ENCODE measurements around the gene CCDC60.

CCDC60 gene, protein sequence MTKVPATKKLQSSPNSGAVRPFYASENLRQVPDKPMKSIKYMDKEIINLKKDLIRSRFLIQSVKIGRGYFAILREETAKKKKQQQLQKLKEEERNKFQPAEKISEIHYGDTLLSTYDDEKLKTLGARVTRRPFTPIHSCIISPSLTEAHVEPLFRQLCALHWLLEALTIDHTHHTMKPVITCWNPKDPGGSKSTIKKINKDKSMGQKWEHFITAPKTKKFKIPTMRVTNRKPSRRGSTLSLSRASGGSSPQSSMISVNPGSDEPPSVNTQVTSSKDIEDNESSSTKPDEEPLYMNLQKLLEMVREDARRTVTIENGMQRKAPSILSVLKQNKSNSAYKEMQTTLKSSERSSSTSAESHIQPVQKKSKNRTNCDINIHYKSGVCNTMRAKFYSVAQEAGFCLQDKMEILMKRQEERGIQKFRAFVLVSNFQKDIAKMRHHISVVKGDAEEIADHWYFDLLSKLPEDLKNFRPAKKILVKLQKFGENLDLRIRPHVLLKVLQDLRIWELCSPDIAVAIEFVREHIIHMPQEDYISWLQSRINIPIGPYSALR

DNA sequence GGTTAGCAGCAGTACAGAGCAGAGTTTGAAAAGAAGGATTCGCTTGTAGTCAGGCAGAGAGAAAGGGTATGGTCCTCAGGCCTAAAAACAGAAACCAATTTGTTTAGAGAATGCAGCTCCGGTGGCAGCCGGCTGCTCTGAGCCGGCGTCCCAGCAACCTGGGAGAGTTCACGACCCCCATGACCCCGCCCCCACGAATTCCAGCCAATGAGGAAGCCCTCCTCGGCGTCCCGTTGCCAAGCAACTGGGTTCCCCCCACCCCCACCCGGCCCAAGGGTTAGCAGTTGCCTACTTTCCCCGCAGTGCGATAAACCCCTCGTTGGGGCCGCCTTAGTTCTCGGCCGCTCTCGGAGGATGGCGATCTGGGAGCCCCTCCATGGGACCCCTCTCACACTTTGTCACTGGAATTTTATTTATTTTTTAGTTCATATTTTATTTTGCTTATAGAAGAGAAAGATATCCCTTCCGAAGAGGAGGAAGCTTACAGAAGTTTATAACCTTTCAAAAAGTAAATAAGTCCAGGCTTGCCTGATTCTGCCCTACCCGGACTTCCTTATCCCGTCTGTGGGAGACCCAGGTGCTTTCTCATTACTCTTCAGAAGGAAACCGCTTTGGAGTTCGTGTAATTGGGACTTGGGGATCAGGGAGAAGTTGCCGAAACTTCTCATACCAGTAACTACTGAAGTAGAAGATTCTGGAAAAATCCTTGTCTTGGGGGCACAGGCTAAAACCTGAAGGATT lies at the start of gene CCDC60:
TSS of gene CCDC60 (plus strand) at position 300 of the 741 bp plus-strand sequence. CDS start 448 bp downstream, outside the sequence.
- no peak for DNase-seq

DNA sequence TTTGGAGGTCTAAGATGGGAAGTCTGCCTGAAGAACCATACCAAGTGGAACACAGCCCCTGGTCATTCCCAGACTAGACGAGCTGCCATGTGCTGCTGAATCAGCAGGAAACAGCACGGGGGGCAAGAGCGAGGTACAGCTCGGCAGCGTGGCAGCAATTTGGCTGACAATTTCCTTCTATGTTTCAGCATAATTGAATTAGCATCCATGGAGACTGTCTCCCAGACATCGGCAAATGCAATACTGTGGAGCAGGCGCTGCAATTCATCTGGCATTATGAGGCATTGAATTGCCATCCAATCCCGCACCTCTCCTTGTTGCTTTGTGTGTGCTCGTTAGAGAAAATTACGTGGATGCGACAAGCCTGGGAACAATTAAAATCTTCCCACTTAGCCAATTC lies 46.0 kb upstream of the CCDC60 start:
- DNase-seq: no peak

DNA sequence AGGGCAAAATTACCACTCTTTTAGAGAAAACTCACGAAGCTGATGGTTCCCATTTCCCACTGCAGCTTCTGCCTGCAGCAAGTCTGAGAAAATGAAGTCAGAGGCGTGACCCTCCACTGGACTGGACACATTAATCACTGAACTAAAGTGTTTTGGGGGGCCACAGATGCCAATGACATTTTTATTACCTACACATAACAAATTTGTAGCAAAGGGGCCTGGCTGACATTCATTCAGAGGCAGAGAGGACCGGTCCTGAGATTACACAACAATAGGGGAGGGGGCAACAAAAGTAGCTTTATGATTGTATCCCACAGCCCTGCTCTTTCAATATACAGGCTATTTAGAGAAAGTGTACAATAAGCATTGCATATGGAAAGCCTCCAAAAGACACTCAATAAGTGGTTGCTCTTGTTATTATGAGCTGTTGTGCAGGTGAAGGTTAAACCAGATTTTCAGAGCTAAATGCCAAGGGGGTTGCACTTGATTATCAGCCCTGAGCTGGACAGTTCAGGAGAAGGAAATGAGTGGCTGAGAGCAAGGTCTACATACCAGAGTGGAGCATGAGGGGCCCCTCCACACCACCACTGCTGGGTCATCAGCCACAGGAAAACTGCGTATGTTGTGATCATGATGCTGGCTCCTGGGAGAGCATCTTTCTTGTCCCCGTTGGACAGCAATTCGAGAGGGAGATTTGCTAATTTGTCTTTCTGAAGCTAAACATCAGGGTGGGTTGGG lies 41.5 kb upstream of the CCDC60 start:
- DNase-seq: no peak

DNA sequence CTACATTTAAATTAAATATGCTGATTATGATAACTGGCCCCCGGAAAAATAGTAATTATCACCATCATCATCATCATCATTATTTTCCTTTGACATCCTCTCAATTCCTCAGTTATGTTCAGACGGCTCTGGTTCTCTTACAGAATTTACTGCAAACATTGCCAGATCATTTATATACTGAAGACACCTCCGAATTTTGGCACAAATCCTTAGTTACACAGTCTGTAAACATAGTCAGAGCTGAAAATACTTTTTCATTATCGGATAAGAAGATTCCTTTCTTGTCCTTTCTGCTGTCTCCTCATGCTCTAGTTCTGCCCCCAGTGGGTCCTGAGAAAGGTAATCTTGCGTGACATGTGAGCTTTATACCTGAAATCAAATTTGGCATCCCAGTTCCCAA lies 40.3 kb upstream of the CCDC60 start:
- no peak for DNase-seq

DNA sequence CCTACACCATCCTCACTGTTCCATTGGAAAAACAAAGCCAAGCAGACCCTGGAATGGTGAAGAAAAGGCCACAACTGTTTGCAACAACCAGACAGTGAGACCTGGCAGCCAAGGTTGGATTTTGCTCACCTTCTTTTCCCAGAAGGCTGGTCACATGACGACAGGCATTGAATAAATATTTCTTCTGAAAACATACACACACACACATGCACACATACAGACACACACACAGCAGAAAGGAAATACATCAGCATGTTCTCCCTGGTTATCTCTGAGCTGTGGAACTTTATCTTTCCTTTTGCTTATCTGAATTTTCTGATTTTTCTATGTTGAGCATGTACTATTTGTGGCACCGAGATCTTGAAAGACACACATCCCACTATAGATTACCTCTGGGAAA lies 38.0 kb upstream of the CCDC60 start:
- no peak for DNase-seq

DNA sequence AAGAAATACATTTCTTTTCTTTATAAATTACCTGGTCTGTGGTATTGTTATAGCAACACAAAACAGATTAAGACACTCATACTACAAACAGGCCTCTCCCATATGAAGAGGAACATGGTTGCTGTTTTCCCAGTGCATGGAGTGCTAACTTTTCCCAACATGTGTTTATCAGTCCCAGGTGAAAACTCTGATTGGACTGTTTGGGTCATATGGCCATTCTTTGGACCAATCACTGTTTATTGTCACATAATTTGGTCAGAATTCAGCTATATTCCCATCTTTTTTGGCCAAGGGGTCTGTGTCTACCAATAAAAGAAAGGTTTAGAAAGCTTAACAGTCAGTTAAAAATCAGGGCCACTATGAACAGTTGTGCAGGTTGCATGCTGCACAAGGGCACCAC lies 35.4 kb upstream of the CCDC60 start:
- no peak for DNase-seq

DNA sequence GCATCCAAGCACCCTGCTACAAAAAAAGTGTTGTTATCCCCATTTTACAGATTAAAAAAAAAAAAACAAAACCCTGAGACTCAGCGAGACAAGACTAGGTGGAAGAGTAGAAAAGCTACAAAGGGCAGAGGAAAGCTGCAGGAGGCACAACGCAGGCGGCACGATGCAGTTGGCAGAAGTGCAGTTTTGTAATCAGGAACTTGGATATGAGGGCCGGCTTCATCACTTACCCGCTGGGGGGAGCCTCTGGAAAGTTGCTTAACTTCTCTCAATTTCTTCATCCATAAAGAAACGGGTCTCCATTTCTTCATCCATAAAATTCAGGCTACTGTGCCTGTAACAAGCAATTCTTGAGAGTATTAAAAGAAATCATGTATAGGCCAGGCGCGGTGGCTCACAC lies 33.1 kb upstream of the CCDC60 start:
- DNase-seq: no peak

DNA sequence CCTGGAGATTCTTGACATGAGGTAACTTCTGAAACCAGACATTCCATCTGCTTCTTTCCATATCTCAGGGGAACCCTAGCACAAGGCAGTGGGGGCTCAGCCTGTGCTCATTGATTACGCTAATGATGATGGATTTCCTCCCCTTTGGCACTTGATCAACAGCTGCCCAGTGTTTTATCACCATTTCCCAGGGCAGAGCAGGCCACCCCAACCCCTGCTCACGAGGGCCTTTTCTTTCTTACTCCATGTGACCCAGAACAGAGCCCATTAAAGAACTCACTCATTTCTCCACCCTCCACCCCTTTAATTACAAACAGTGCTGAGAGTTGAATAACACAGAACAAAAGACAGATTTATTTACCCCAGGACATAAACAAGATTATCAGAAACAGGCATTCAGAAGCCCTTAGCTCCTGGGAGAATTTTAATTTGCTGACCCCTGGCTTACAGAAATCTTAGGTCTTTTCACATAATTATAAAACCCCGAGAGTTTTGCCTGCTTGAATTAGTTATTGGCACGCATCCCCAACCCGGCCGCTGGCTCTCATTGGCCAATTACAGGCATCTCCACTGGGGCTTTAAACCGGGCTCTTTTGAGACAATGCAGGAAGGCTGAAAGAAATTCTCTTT lies 32.0 kb upstream of the CCDC60 start:
- DNase-seq: no peak

DNA sequence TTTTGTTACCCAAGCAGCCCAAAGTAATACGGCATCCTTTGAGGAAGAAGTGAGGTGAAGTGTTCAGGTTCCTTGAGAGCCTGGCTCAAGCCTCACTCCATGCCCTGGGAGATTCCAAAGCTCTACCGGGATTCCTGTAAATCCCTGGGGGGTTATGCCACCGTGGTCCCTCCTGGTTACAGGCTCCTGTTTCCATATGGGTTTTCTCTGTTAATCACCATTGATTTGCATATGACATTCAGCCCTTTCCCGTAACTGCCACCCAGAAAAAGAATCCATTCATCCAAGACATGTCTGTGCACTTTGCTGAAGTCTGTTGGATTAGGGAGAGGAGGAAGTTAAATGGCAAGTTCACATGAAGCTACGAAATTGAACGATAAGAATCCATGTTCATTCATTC lies 27.9 kb upstream of the CCDC60 start:
- no peak for DNase-seq

DNA sequence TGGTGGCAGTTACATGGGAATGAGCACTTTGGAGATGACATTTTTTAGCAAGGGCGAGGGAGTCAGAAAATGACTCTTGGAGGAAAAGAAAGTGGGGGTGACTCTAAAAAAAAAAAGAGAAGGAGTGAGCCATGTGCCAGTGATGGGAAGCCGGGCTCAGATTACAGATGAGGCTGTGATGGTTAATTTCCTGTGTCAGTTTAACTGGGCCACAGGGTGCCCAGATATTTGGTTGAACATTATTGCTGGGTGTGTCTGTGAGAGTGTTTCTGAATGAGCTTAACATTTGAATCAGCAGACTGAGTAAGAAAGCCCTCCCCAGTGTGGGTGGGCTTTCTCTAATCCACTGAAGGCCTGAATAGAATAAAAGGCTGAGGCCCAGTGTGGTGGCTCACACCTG lies 26.8 kb upstream of the CCDC60 start:
- no peak for DNase-seq

DNA sequence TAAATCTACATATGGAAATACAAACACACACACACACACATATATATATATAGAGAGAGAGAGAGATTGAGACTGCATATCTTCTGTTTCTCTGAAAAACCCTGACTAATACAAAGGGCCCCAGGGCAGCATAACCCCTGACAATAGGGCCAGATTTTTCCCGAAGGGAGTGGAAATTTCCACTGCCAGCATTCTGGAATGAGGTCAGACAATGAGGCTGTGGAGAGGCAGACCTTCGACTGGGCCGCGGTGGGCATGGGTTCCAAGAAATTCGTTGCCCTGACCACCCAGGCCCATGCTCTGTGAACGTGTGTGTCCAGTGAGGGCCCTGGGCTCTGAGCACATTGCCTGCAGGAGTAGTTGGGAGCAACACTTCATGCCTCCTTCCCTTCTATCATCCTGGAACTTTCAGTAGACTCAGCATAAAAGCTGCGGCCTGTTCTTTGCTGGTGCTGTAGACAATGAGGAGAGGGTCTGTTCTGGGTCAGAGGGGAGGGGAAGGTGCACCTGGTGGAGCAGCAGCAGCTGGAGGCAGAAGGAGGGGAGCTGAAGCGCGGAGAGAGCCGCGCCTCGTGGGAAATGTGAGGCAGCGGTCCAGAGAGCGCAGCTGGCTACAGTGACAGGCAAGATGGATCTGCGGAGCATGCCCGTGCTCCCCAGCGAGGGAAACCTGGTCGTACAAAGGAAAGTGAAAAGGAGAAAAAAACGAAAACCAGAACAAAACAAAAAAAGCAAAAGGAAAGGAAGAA lies 25.6 kb upstream of the CCDC60 start:
- no peak for DNase-seq

DNA sequence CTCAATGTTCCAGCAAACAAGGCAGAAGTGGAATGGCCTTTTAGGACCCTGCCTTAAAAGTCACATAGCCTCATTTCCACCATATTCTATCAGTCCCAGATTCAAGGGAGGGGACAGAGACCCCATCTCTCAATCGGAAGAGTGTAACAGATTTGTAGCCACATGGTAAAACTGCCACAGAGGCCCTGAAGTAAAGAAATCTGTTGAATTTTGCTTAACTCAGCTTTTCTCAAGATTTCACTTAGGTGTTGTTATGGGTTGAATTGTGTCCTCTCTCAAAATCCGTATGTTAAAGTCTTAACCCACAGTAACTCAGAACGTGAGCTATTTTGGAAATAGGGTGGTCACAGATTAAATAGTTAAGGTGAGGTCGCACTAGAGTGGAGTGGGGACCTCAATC lies 22.7 kb upstream of the CCDC60 start:
- no peak for DNase-seq

DNA sequence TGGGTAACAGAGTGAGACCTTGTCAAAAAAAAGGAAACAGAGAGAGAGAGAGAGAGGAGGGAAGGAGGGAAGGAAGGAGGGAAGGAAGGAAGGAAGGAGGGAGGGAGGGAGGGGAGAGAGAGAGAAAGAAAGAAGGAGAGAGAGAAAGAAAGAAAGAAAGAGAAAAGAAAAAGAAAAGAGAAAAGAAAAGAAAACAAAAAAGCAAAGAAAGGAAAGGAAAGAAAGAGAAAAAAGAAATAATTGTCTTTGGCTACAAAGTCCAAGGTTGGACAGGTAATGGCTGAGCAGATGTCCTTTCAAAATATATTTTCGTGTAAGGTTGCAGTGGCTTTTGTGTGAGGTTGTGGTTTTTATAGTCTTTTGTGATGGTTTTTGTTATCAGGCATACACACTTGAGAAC lies 21.6 kb upstream of the CCDC60 start:
- no peak for DNase-seq

DNA sequence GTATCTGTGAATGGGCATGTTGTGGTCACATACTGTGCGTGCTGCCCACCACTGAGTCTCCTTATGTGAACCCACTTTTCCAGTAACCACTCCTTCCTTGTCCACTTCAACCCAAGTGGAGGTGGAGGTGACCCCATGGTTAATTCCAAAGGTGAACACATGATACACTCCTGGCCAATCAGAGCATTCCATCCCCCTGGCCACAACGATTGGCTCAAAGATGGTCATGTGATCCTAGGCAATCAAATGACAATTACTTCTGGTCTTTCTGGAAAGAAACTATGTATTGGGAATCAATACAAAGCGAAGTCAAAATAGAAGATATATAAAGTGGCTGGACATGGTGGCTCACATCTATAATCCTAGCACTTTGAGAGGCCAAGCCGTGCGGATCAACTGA lies 20.2 kb upstream of the CCDC60 start:
- DNase-seq: no peak

DNA sequence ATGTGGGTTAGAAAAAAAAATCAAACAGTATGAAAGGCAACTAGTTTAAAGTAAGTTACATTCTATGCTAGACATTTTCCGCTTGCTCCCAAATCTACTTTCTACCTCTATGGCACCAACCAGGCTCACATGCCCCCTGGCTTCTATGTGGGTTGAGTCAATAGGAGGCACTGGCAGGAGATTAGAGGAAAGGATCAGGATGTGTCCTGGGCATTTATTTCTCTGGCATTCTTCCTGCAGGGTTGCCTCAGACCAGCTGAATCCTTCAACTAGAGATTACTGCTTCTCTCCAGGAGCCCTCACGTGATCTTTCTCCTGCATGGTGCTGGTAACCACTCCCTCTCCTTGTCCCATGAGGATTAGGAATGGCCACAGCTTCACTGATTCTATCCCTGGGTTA lies 14.9 kb upstream of the CCDC60 start:
- no peak for DNase-seq

DNA sequence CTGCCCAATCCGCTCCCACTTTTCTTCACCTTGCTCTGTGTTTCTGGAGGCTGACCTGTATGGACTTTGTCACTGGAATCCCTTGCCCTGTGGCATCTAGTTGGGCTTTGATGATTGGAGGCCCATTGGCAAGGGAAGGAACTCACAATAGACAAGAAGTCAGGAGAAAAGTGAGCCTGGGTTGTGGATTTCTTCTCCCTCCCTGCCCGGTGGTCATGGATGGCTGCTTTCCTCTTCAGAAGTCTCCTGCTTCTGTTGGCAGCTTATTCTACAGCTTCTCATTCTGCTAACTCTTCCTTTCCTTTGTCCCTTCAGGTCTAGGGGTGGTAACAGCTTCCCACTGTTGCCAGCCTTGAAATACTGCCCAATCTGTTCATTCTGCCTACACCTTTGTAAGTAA lies 13.9 kb upstream of the CCDC60 start:
- DNase-seq: no peak

DNA sequence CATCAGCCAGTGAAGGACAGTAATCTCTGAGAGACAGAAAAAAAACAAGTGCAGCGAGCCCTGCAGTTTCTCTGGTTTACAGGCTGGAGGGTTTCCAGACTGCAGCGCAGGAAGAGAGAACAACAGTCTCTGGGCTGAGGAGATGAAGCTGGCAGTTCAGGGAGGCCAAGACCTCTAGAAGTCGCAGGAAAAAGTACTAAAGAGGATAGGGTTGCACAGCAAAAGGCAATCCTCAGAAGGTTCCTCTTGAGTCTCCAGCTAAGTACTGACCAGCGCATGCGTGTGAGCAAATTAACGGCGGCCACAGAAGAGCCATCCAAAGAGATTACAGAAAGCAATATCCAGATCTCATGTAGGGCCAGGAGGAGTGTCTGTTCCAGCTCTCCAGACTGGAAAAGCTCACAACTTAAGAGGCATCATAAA lies 12.2 kb upstream of the CCDC60 start:
- no peak for DNase-seq

DNA sequence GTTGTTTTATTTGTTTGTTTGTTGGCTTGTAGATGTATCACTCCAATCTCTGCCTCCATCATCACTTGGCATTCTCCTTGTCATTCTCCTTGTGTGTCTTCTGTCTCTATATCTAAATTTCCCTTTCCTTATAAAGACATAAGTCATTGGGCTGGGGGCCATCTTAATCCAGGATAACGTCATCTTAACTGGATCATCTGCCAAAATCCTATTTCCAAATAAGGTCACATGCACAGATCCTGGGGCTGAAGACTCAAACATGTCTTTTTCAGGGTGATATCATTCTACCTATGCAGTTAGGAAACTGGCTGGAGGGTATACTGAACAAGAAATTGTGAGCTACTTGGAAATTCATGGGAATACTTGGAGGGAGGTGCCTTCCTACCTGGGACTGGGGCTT lies 8.7 kb upstream of the CCDC60 start:
- no peak for DNase-seq

DNA sequence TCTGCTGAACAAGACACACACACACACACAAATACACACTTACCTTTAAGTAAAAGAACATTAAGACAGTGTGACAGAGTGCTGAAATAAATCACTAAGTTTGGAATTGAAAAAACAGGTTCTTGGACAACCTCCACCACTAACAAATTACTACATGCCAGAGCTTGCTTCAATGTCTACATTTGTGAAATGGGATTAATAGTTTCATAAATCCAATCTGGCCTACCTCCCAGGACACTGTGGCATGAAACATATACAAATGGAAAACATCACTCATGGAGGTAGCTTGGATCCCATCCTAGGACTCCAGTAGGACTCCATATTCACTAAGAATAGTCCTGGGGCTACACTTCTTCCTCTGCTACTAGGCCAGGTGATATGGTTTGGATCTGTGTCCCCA lies 8.2 kb upstream of the CCDC60 start:
- DNase-seq: no peak

DNA sequence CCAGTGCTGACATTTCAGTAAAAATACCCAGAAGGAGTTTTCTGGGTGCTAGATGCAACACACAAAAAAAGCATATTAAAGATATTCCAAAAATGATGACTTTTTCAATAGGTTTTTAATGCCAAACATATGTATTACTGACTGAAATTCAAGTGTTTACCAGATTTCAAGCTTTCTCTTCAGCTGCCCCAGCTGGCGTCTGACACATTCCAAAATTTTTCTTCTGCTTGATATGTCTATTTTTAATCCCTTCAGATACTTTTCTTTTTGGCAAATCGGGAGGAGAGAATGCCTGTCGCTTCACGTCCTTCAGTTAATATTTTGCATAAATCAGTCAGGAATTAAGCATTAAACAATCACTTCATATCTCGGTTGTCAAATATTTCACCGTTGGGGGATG lies 7.1 kb upstream of the CCDC60 start:
- DNase-seq: no peak

DNA sequence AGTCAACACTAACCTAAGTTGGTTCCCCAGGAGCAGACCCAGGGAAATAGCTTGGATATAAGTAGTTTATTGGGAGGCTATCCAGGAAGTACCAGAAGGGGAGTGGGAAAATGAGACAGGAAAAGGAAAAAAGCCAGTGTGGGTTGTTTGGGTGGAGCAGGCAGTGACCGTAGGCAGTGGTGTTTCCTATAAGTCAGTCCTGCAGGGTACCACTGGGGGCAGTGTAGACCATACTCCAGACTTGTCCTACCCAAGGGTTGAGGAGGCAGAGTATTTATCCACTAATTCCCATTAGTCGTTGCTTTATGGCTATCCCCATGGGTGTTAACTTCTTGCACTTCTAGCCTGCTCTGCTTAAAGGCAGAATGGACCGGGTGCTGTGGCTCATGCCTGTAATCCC lies 6.4 kb upstream of the CCDC60 start:
- DNase-seq: no peak
